Astrocyte (in vitro differentiated cells and primary cell): ENCODE results near the gene RPS4Y1. TPM values are rescaled to one million over a fixed set of nuclear protein-coding genes. Genes with fewer than 3 reads are reported as not detected.
A peak's percentile ranks its signal among the peaks of the same experiment; 100 is the strongest.

Experiments used
- DNase-seq: peaks from one replicate; pipeline ENCODE4 v3.0.0-alpha.2; 2010; ENCODE audit warnings: low read depth
- FAIRE-seq: peaks from 2 replicates; lab custom pipeline; 2011; peaks lifted over from hg19 to GRCh38; lab: Jason Lieb, UNC
- H2AFZ ChIP-seq: 2 replicates; pipeline ENCODE4 v1.6.0; 2012; ENCODE audit warnings: low read depth, low read length, inconsistent platforms
- H3K27ac ChIP-seq: 2 replicates; pipeline ENCODE4 v1.5.1; 2011; ENCODE audit warnings: low read depth, low read length, inconsistent platforms
- H3K27me3 ChIP-seq: 2 replicates; pipeline ENCODE4 v1.6.0; 2011; ENCODE audit warnings: low read length, inconsistent platforms; ENCODE audit not compliant: insufficient read depth
- H3K36me3 ChIP-seq: 2 replicates; pipeline ENCODE4 v1.5.1; 2011; ENCODE audit warnings: low read length, inconsistent platforms; ENCODE audit not compliant: insufficient read depth
- H3K4me1 ChIP-seq: 2 replicates; pipeline ENCODE4 v1.5.1; 2011; ENCODE audit warnings: low read length, inconsistent platforms; ENCODE audit not compliant: insufficient read depth
- H3K4me2 ChIP-seq: 2 replicates; pipeline ENCODE4 v1.6.0; 2012; ENCODE audit warnings: low read length, inconsistent platforms
- H3K4me3 ChIP-seq: 2 replicates; pipeline ENCODE4 v1.5.1; 2011; ENCODE audit warnings: low read depth, mild to moderate bottlenecking, low read length, inconsistent platforms; ENCODE audit not compliant: insufficient read depth
- H3K79me2 ChIP-seq: 2 replicates; pipeline ENCODE4 v1.6.0; 2012; ENCODE audit warnings: mild to moderate bottlenecking, low read length, inconsistent platforms; ENCODE audit not compliant: insufficient read depth
- H3K9ac ChIP-seq: 2 replicates; pipeline ENCODE4 v1.6.0; 2012; ENCODE audit warnings: mild to moderate bottlenecking, low read length, inconsistent platforms
- H3K9me3 ChIP-seq: 2 replicates; pipeline ENCODE4 v1.5.1; 2012; ENCODE audit warnings: low read depth, mild to moderate bottlenecking, low read length, inconsistent platforms; ENCODE audit not compliant: insufficient read depth
- H4K20me1 ChIP-seq: 2 replicates; pipeline ENCODE4 v1.6.0; 2012; ENCODE audit warnings: low read length, inconsistent platforms; ENCODE audit not compliant: insufficient read depth
- H3K27ac Mint-ChIP-seq: one replicate; pipeline ENCODE4 v1.8.0; 2021; ENCODE audit warnings: mild to moderate bottlenecking, mixed read lengths; ENCODE audit not compliant: unreplicated experiment
- H3K27me3 Mint-ChIP-seq: one replicate; pipeline ENCODE4 v1.8.0; 2021; ENCODE audit warnings: low read depth, mixed read lengths; ENCODE audit not compliant: unreplicated experiment
- H3K36me3 Mint-ChIP-seq: one replicate; pipeline ENCODE4 v1.8.0; 2021; ENCODE audit warnings: low read depth, mixed read lengths; ENCODE audit not compliant: unreplicated experiment
- H3K4me1 Mint-ChIP-seq: one replicate; pipeline ENCODE4 v1.8.0; 2021; ENCODE audit warnings: low read depth, mixed read lengths; ENCODE audit not compliant: unreplicated experiment
- H3K4me3 Mint-ChIP-seq: one replicate; pipeline ENCODE4 v1.8.0; 2021; ENCODE audit warnings: mild to moderate bottlenecking, moderate library complexity, mixed read lengths; ENCODE audit not compliant: unreplicated experiment
- H3K9me3 Mint-ChIP-seq: one replicate; pipeline ENCODE4 v1.8.0; 2021; ENCODE audit warnings: mild to moderate bottlenecking, mixed read lengths; ENCODE audit not compliant: unreplicated experiment
- EZH2 ChIP-seq: IDR thresholded peaks from 2 replicates; pipeline ENCODE4 v1.6.1; 2012; ENCODE audit warnings: mild to moderate bottlenecking, low read length, inconsistent platforms; ENCODE audit not compliant: insufficient read depth
- total RNA-seq: library from RNA; stranded (reverse); gene quantifications from 2 replicates; pipeline ENCODE4 v1.2.1, GENCODE V29; 2021
- TF ChIP-seq, protein P1 (sequence below): IDR thresholded peaks from 2 replicates; pipeline ENCODE4 v1.5.1; 2011; ENCODE audit warnings: low read depth, mild to moderate bottlenecking, inconsistent platforms, low read length, moderate library complexity; ENCODE audit not compliant: insufficient read depth

Gene RPS4Y1
- total RNA-seq, 1 donor from 2014 or later, result 255 TPM

DNA sequence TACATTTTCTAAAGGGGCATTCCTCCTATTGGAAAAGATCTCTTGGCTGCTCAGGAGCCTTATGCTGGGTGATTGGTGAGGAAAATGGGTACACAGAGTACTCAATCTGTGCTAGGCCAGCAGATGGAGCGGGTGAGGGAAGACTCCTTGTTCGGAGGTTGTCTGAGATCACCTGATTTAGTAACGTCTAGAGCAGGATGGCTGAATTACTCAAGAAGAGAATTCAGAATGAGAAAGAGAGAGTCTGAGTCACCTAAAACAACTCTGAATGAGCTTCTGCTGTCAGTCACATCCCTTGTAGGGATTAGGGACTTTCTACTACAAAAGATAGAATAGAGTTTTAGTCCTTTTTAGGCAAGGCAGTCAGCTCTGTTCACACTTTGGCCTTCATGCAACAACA is 46.6 kb downstream of the RPS4Y1 start:
- Histone ChIP-seq H3K79me2 (no peaks in the 10 kb centered on the region), H3K9ac (peak overlapping the region; percentile 75), H3K4me2 (peak overlapping the region; percentile 78), H3K27me3 (no peaks in the 10 kb centered on the region), H3K27ac (peak overlapping the region; percentile 87), H3K36me3 (no peaks in the 10 kb centered on the region), H3K4me3 (peak overlapping the region; percentile 38), H3K4me1 (peaks cover 32% of the 10 kb centered on the region), H3K9me3 (no peaks in the 10 kb centered on the region), H4K20me1 (no peaks in the 10 kb centered on the region), H2AFZ (no peak overlapping the region)
- H3K4me3 Mint-ChIP-seq, result peak overlapping the region; percentile 34
- H3K27ac Mint-ChIP-seq, result peak overlapping the region; percentile 79
- H3K9me3 Mint-ChIP-seq, result no peaks in the 10 kb centered on the region
- no peaks in the 10 kb centered on the region for H3K27me3 Mint-ChIP-seq
- FAIRE-seq (no peak), DNase-seq (no peak)
- peaks cover 17% of the 10 kb centered on the region for H3K4me1 Mint-ChIP-seq
- TF ChIP-seq, protein P1, sequence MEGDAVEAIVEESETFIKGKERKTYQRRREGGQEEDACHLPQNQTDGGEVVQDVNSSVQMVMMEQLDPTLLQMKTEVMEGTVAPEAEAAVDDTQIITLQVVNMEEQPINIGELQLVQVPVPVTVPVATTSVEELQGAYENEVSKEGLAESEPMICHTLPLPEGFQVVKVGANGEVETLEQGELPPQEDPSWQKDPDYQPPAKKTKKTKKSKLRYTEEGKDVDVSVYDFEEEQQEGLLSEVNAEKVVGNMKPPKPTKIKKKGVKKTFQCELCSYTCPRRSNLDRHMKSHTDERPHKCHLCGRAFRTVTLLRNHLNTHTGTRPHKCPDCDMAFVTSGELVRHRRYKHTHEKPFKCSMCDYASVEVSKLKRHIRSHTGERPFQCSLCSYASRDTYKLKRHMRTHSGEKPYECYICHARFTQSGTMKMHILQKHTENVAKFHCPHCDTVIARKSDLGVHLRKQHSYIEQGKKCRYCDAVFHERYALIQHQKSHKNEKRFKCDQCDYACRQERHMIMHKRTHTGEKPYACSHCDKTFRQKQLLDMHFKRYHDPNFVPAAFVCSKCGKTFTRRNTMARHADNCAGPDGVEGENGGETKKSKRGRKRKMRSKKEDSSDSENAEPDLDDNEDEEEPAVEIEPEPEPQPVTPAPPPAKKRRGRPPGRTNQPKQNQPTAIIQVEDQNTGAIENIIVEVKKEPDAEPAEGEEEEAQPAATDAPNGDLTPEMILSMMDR, result no peak
- no peak for TF ChIP-seq EZH2
- no peaks in the 10 kb centered on the region for H3K36me3 Mint-ChIP-seq

DNA sequence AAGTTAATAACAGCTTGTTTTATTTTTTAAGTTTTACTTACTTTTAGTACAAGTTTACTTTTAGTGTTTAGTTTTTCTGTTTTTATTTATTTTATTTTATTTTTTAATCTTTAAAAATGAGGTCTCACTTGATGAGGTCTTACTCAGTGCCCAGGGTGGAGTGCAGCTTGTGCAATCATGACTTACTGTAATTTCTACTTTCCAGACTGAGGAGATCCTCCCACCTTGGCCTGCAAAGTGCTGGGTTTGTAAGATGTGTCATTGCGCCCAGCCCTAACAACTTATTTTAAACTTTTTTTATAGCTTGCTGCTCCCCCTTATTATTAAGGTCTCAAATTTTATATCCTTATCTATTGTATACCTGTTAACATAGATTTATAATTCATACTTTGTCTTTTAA is 52.1 kb downstream of the RPS4Y1 start:
- H3K36me3 Mint-ChIP-seq, result no peaks in the 10 kb centered on the region
- Histone ChIP-seq H3K4me1 (peaks cover 6% of the 10 kb centered on the region), H3K9ac (no peak overlapping the region), H3K4me2 (no peak overlapping the region), H3K36me3 (no peaks in the 10 kb centered on the region), H3K9me3 (no peaks in the 10 kb centered on the region), H3K4me3 (no peak overlapping the region), H3K79me2 (no peaks in the 10 kb centered on the region), H4K20me1 (no peaks in the 10 kb centered on the region), H3K27ac (no peak overlapping the region), H2AFZ (no peak overlapping the region), H3K27me3 (no peaks in the 10 kb centered on the region)
- H3K27ac Mint-ChIP-seq, result no peak overlapping the region
- TF ChIP-seq, protein P1, result no peak
- no peak for TF ChIP-seq EZH2
- peaks cover 5% of the 10 kb centered on the region for H3K4me1 Mint-ChIP-seq
- no peak for DNase-seq
- no peaks in the 10 kb centered on the region for H3K9me3 Mint-ChIP-seq
- no peaks in the 10 kb centered on the region for H3K27me3 Mint-ChIP-seq
- FAIRE-seq, result no peak
- H3K4me3 Mint-ChIP-seq, result no peak overlapping the region

DNA sequence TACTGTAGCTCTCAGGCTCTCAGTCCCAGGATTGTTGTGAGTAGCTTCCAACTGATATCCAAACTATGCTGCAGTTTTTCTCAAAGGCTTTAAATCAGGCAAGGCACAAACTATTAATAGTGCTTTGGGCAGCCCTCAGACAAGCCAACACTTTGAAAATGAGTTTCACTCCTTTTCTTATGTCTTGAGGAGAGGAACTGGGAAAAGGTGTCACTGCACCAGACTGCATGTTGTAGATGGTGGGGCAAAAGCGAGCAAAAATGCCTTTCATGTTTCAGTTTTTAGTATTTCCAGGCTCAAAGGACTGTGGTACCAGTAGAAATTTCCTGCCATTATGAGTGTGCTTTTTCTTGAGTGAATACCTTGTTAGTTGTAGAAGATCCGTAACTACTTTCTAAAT is 54.6 kb downstream of the RPS4Y1 start:
- no peak for TF ChIP-seq EZH2
- TF ChIP-seq, protein P1, result no peak
- H2AFZ ChIP-seq, result no peak overlapping the region
- Mint-ChIP-seq H3K4me3 (no peak overlapping the region), H3K36me3 (no peaks in the 10 kb centered on the region), H3K27me3 (no peaks in the 10 kb centered on the region), H3K9me3 (no peaks in the 10 kb centered on the region), H3K27ac (no peak overlapping the region), H3K4me1 (peaks cover 2% of the 10 kb centered on the region)
- H3K9me3 ChIP-seq, result no peaks in the 10 kb centered on the region
- no peaks in the 10 kb centered on the region for H3K36me3 ChIP-seq
- H3K79me2 ChIP-seq, result no peaks in the 10 kb centered on the region
- H4K20me1 ChIP-seq, result no peaks in the 10 kb centered on the region
- no peaks in the 10 kb centered on the region for H3K27me3 ChIP-seq
- DNase-seq (no peak), FAIRE-seq (no peak)
- H3K4me2 ChIP-seq, result no peak overlapping the region
- H3K4me1 ChIP-seq, result no peaks in the 10 kb centered on the region
- H3K27ac ChIP-seq, result no peak overlapping the region
- no peak overlapping the region for H3K9ac ChIP-seq
- H3K4me3 ChIP-seq, result no peak overlapping the region
